ENCODE results near the gene ACAP1.

Gene ACAP1

DNA sequence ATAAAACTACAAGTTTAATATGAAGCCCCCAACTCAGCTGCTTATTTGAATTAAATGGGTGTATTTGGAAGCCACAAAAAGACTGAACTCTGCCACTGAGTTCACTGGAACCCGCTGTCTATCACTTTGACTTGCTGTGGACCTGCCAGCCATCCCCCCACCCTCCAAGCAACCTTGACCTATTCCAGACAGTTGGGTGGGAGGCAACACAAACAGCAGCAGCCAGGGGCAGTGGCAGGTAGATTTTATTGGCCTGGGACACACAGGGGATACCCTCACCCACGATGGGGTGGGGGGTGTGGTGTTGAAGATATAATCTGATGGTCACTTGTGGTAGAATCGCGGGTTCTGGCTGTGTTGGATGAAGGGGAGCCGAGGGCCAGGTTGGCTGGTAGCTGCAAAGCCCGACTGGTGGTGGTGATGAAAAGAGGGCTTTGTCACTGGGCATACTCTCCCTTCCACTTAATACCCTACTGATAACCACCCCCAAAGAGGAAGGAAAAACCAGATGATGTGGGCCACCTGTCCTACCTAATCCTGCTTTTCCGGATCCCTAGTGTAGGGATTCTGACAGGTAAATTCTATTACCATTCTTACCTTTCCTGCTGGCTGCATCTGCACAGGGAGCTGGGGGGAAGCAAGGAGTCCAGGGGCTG is 23.8 kb upstream of the ACAP1 start:
- DNase-seq (ENCODE audit: low read depth) = no peak

DNA sequence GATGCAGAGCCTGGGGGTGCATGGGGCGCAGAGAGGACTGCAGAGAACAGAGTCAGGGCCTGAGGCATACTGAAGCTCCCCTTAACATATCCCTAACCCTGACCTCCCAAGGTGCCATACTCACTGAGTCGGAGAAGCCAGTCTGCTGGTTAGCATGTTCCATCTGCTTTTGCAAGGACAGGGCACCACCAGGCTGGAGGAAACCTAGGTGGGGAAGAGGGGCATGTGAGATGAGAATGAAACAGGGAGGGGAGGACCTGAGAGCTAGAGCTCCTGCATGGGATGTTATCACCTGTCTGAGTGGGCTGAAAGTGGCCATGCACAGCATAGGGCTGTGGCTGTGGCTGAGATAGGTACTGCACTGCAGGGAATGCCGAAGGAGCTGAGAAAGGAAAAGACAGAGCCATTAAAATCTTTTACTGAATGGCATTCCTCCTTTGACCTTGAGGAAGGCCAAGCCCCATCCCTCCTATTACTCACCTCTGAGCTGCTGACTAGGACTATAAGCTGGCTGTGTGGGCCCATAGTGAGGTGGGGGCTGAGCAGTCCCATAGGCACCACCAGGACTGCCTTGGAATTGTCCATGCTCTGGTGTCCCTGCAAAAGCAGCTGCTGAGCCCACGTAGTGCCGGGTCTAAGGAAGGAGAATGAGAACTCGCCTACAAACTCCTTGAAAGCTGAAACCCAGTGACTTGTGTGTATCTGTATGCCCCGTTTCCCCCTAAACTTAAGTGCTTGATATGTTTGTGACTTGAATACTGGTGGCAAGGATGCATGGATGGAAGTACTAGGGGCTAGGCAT is 23.0 kb upstream of the ACAP1 start:
- DNase-seq (ENCODE audit: low read depth) = no peak

DNA sequence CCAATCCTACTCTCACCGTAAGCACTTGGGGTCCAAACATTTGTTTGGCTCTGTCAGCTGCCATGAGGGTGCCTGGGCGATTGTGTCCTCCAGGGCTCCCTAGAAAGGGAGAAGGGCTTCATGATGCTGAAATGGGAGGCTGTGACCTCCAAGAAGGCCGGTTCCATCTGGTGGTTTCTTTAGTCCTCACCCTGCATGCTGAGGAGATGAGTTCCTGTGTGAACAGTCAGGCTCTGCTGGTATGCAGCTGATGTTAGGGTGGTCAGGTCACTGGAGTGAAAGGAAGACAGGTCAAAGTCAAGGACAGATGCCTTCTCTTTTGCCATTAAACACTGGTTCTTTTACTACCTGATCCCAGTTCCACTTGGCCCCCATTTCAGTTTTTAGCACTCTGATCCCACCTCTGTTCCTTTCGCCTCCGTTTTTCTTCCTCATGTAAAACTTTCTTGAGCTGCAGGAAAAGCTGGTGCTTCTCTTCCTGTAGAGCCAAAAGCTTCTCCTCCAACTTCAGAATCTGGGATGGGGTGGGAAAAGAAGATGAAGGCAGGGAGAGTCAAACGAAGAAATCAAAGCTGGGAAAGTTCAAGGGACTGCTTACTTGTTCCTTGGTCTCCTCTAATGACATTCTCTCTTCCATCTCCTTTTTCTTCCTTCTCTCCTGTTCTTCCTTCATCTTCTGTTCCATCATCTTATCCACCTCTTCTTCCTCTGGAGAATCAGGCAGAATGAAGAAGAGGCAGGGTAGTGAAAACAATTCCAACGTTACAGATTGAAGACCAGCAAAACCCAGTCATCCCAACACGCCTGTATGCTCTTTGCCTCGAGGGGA is 22.2 kb upstream of the ACAP1 start:
- no peak for DNase-seq (ENCODE audit: low read depth)

DNA sequence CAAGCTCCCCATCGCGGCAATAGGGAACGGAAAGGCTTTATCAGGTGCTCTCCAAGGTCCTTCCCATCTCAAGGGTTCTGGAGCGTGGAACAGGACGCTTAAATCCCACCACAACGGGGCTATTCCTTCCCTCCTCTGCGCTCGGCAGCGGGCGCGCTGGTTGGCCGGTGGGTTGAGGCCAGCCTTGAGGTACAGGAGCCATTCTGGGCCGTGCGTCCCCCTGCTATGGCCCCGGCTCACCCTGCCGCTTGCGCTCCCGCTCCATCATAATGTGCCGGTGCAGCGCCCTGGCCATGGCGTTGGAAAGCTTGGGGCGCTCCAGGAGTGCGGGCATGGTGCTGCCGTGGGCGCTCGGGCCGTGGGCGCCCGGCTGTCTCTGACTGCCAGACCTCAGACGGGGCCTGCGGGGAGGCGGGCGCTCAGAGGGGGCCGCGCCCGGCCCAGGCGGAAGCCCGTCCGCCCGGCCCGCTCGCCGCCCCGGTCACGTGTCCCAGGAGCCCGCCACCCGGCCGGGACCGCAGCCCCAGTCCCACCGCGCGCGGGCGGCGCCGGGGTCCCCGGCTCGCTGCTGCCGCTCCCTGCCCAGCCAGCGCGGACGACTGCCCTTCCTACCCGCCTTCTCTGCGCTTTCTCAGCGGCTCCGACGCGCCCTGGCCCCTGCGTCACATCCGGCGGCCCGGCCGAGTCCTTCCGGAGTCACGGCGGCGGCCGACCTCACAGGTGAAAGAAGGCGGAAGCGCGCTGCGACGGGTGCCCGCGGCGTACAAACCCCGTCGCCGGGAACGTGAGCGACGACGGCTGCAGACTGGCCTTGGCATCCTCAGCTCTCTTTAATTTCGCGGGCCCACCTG is 21.4 kb upstream of the ACAP1 start, which contains the start of gene GPS2:
TSS of gene GPS2 (minus strand) at position 642 of the 851 bp plus-strand sequence. CDS start at position 334, 308 bp downstream.
- no peak for DNase-seq (ENCODE audit: low read depth)

DNA sequence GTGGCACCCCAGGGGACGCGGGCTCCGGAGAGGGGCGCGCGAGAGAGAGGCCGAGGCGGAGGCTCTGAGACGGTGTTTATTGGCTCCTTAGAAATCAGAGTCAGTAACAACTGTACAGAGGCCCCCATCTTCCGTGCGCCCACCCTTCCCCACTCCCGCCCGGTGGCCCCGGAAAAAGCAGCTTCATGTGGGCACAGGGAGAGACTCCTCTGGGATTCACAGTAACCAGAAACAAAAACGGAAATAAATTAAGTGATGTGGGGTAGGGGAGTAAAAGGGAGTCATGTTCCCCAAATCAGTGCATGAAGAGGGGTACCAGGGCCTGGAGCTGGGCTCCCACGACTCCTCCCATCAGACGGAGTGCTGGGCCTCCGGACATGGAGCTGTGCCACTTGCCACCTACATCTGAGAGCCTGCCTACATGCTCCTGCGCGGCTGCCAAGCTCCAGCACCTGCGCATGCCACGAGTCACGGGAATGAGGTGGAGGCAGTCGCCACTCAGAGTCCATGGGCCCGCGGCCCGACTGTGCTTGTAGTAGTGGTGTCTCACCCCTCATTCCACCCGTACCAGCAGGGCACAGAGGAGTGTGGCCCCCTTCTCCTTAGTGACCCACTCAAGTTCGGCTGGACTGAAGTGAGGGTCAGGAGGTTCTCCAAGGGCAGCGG is 20.6 kb upstream of the ACAP1 start:
- no peak for DNase-seq (ENCODE audit: low read depth)

DNA sequence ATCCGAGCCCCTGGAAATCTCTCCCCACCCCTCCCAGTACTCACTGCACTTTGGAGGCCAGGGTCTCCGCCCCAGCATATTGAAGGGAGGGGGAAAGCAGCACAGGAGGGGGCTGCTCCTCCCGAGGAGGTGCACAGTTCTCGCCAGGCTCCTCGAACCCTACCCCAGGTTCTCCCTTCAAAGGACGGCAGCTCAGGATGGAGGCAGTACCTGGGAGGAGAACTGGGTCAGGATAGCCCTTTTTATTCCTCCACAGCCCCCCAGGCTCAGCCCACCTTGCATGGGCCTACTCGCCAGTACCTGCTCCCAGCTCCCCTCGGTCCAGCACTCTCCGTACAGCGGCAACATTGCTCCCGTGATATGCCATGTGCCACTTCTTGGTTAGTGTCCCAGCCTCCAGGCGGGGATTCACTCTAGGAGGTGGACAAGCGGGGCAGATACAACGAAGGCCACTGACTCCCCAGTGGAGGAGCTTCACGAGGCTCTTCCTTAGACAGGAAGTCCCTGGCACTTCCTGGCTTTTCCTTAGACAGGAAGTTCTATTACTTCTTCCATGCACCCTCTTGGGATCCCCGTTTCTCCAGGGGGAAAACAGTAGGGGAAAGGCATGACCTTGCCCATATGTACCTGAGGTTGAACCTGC is 19.0 kb upstream of the ACAP1 start:
- DNase-seq (ENCODE audit: low read depth) = no peak

DNA sequence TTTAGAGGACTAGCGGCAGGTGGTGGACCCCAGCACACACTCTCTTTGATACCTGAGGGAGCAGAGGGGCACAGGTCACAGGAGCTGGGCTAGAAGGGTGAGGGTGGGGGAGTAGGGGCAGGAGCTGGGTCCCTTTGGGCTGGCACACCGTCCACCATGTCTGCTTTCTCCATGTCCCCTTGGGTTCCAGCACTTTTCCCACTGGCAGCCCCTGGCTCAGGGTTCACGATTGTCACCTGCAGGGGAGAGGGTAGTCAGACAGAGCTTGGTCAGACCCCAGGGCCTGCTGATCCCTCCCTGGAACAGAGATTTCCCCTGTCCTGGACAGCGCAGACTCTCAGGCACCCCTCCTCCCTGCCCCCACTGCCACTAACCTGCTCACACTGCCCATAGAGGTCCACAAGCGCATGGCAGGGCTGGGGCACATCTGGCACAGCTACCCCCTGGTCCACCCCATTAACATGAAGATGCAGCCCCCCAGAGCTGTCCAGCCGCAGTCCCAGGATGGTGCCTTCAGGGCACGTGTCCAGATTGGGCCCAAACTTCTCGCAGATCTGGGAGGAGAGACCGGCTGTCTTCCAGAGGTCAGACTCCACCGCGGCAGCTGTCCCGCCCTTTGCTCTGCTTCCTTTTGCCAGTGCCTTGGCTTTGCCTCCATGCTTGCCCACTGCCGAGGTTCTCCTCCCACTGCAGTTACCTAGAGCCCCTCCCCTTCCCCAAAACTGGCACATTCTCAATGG is 18.0 kb upstream of the ACAP1 start:
- no peak for DNase-seq (ENCODE audit: low read depth)

DNA sequence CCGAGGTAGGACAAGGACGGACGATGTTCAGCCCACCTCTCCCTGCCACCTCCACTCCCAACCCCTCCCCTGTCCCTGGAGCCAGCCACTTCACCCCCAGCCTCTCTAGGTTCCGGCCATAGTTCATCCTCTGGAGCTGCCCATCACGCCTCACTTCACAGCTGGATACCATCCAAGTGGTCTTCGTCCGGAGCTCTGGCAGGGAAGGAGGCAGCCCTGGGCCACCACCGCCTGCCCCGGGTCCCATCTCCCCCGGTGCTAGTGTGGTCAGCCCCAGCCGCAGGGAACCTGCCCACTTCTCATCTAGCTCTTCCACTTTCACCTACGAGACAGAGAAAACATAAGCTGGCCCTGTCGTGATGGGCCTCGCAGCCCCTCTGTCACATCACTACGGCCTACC is 14.9 kb upstream of the ACAP1 start:
- no peak for DNase-seq (ENCODE audit: low read depth)

DNA sequence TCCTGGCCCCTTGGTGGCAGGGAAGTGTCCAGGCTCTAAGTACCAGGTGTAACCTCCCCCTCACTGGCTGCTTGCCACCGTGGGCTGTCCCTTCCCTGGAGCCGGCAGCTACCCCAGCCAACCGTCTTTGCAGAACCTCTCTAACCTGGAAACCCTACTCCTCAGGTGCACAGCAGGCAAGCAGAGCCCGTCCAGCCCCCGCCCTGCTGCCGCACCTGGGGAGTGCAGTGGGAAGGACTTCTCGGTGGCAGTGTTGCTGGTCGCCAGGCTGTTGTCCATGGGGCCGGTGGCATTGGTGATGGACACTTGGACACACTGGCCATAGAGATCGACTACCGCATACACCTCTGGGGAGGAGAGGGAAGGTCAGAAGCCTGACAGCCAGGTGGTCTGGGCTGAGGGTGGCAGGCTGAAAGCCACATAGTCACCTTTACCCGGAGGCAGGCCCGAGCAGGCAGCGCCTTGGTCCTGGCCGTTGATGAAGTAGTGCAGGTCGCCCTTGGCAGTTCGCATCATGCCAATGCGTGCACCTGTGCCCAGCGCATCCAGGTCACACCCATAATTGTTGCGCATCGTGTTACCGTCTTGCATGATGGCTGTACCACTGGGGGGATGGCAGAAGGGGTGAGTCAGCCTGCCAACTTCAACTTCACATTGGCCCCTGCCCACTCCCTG is 13.7 kb upstream of the ACAP1 start:
- no peak for DNase-seq (ENCODE audit: low read depth)

DNA sequence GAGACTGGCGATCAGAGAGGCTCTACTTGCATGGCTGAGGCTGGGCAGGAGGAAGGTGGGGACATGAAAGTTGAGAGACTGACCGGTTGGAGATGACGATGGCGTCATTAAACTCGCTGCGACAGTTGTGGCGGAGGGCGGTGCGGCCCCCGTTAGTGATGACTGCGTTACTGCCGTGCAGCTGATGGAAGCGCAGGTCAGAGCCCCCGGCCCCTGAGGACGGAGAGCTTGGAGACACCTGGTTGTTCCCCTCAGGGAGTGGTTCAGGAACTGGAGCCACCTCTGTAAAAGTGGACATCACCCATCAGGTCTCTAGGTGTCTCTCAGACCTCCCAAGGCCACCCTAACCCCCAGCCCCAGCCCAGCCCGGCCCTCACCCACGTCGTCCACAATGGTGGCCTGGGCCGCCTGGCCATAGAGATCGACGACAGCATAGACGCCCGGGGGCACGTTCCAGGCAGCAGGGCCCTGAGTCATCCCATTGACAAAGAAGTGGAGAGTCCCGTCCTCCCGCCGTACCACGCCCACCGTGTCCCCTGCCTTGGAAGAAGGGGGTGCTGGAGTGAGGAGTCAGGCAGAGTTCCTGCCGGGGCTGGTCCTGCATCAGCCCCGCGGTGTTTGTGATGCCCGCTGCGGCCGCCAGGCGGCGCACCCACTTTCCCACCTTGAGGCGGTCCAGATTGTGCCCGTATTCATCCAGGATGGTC is 12.4 kb upstream of the ACAP1 start:
- DNase-seq (ENCODE audit: low read depth) = no peak

DNA sequence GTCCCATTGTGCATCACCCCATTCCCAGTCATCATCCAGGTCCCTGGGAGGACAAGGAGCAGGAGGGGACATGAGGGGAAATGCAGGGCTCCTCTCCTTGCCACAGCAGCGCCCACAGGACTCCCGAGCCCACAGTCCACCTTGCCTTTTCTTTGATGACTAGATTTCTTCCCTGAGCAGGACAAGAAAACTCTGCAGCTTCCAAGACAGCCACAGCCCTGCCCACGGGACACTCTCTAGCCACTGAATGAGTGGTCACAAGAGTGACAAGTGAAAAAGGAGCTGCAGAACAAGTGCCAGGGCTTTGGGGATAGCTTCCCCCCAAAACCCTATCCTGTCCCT is 11.9 kb upstream of the ACAP1 start:
- DNase-seq (ENCODE audit: low read depth) = no peak

DNA sequence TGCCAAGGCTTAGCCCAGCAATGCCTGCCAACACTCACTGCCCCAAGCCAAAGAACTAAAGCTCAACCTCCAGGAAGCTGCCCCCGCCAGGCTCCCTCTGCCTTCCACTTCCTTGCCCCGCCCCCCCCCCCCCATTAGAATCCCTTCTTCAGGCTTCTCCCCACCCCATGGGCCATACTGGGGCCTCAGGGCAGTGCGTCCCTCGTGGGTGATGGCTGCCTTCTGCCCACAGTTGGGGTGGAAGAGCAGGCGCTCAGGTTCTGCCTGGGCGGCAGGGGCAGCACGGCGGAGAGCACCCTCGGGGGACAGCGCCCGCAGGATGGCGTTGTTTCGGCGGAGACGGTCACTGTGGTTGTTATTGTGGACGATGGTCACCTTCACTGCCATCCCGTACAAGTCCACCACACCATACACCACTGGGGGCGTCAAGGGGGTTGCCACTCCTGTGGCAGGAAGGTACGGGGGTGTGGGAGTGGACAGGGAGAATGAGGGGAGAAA is 11.2 kb upstream of the ACAP1 start:
- DNase-seq (ENCODE audit: low read depth) = no peak

DNA sequence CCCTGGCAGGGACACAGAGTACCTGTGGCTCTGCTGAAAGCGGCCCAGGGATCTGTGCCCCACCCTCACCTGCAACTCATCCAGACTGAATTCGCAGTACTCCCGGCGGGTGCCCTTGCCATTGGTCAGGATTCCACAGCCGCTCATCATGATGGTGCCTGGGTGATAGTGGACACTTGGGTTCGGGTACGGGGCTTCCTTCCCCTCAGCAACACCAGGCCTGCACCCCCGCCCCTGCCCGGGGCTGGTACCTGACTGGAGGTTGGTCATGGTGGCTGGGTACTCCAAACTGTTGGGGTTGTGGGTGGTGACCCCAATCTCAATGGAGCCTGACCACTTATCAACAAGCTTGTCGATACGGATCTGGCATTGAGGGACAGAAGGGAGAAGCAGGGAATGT is 10.1 kb upstream of the ACAP1 start:
- DNase-seq (ENCODE audit: low read depth) = no peak

DNA sequence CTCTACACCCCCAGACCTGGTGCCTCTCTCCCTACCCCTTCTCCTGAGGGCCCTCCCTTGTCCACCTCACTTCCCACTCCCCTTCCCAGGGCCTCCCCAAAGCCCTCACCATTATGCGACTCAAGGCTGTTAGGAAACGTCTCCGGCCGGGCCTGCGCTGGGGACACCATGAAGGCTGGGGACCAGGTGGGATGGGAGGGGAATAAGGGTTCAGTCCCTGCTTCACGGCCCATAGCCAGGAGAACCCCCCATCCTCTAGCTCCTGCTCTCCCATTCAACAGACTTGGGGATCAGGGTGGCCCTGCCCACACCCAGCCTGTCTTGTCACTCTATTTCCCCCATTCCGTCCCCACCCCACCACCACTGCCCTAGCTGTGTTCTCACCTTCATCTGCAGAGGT is 9.3 kb upstream of the ACAP1 start:
- no peak for DNase-seq (ENCODE audit: low read depth)

DNA sequence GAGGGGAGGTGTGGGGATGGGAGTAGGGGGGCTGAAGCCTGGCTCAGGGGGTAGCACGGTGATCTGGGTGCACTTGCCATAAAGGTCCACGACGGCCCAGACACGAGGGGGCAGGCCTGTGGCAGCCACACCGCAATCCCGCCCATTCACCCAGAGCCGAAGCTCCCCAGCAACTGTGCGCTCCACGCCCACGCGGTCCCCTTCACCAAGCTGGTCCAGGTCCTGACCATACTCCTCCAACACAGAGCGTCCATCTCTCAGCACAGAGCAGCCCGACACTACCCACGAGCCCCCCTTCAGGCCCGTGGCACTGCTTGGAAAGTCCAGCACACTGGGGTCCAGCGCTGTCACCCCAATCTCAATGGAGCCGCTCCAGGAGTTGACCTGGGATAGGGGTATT is 8.8 kb upstream of the ACAP1 start:
- no peak for DNase-seq (ENCODE audit: low read depth)

DNA sequence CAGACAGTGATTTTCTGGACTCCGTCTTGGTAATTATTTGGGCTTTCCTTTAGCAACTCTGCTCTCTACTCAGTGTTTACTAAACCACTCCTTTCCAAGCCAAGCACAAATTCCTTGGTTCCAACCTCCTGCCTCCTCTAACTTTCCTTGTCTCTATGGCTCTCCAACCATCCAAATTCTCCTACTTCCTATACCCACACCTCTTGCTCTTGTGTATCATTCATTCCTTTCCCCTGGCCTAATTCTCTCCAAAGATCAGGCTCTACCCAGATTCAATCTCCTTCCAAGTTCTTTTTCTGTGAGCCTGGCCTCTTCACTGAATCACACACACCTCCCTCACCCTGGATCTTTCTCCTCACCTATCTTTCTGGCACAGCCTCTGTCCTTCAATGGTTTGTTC is 8.3 kb upstream of the ACAP1 start:
- DNase-seq (ENCODE audit: low read depth) = no peak

DNA sequence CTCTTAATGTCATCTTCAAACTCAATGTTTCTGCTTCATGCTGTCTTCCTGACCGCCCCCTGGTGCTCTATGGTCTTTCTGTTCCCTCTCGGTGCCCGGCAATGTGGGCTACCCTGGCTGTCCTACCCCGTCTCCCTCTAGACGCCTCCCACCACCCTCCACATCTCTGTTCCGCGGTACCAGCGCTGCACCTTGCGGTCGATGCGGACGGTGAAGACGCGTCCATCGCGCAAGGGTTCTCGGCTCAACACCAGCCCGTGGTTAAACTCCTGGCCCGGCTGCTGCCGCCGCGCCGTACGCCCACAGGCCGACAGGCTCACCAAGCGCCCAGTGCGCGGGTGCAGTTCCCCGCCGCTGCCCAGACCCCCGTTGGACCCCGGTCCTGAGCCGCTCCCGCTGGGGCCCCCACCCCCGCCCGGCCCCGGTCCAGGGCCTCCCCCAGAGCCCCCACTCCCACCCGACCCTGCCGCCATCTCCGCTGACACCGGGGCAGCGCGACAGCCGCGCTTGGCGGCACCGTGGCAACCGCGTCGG is 7.4 kb upstream of the ACAP1 start, which contains the start of gene NEURL4:
TSS of gene NEURL4 (minus strand) at position 496 of the 534 bp plus-strand sequence. CDS start at position 473, 23 bp downstream.
- no peak for DNase-seq (ENCODE audit: low read depth)

DNA sequence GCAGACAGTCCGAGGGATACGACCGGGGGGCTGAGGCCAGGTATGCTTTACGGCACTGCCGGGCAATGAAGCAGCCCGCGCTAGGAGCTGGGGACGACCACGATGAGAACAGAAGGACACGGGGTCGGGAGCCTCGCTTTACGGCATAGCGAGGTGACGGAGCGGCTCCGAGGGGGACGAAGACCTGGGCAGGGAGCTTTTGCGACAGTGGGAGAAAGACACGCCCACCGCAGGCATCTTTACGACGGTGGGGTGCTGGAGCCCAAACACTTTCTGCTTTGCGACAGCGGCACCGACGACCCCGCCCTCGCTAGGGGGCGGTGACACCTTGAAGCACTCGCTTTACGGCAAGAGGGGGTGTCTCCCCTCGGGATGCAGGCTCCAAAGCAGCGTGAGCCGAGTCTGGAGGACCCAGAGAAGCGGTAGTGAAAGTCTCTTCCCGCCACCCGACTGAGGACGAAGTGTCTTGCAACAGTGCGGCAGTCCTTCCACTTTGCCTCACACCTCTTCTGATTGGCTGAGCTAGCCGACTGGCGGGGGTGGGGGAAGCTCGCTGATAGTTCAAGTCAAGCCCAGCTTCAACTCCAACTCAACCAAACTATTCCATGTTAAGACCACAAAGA is 6.8 kb upstream of the ACAP1 start:
- peak; percentile 93 for DNase-seq (ENCODE audit: low read depth)
